ENCODE data around the gene NFIX.

Gene NFIX

DNA sequence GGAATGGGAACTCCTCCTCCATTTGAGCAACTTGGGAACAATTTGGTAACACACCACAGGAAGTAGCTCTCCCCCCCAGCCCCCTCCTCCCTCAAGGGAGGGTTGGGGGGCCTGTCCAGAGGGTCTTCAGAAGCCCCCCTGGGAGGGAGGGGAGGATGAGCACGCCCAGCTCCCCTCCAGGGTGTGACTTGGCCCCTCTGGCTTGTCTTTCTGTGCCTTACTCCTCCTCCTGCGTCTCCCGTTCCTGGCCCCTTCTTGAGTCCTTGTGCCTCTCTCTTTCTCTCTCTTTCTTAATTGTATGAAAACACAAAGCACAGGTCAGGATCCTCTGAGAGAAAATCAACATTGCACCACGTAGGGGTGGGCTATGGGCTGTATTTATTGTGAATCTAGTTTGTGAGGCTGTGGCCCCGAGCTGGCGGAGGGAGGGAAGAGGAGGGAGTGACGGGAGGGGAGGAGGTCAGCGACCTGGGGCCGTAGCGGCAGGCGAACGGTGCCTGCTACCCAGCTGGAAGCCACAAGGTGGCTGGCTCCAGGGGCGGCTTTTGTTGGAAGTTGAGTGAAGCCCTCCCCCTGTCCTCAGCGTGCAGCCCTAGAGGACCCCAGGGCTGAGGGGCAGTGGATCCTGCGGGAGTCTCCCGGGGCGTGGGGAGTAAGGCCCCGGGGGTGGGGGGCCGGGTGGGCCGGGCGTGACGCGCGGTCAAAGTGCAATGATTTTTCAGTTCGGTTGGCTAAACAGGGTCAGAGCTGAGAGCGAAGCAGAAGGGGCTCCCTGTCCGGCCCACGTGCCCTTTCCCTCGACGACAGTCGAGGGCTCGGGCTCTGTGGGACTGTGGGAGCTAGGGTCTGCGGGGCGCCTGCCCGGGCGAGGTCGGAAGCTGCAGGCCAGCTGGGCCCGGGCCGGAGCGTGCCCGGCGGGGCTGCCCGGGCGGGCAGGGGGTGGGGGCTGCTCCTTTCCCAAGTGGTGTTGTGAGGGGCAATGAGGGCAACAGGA lies 101.0 kb downstream of the NFIX start:
- peak; percentile 88 for DNase-seq

- no peak for DNase-seq
These were observed 101.8 kb downstream of the NFIX start for GRCh38 chr19:13097033-13097462.

DNA sequence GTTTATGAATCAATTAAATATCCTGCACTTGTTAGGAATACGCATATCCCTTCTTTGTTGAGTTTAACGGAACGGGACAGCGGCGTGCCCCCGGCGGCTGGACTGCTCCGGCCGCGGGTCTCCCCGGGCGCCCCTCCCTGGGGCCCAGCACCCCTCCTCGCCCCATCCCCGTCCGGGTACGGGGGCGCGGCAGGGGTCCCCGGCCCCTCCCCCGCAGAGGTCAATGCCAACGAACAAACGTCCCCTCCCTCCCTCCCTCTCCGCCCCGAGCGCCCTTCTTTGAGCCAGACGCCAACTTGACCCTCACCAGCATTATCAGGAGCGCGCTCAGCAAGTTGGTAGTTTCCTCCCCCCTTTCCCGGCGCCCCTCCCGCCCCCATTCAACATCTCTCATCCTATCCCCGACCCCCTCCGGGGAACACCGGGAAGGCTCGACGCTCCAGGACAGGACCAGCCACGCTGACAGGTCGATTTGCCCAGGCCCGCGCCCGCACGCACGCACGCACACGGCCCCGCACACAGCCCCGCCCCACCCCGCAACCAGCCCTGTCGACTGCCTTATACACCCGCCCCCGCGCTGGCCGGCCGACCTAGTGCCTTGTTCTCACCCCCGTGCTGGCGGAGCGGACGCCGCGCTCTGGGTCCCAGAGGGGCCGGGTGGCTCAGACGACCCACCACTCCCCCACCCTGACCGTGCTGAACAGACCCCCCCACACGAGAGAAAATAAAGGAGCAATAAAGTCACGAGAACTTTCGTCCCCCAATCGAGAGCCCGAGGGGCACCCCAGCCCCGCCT lies 102.4 kb downstream of the NFIX start:
- no peak for DNase-seq

DNA sequence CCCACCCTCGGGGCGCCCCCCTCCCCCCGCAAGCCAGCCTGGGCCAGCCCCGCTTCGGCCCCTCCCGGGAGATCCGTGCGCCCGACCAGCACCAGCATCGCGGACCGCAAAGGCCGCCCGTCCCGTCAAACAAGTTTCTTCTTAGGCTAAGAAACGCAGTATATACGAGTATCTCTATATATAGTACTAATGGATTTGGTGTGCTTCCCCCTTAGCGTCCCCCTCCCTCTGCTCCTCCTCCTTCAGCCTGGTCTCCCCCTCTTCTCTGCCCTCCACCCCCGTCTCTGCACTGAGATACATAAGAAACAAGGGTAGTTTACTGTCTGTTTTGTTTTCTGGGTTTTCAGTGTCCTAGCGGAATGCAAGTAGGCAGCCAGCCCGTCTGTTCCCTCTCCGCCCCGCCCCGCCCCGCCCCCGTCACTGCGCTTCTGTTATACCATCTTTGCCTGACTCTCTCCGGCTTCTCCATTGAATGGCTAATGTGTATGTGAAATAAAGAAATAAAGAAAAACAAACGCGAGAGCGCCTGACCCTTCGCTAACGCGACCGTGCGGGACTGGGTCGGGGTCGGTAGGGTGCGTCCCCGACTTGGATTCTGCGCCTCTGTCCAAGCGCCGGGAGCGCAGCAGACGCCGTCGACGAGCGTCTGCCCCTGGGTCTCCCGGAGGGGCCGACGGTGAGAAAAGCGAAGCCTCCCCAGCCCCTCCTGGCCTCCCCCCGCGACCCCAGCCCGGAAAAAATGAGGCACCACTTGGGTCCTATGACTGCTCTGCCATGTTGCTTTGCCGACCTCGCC lies 103.2 kb downstream of the NFIX start:
- DNase-seq, result no peak

GRCh38 chr19:13099073-13099999 lies 104.1 kb downstream of the NFIX start:
- peak; percentile 75 for DNase-seq

- DNase-seq, result no peak
These were observed 104.8 kb downstream of the NFIX start for GRCh38 chr19:13100031-13100588.

DNA sequence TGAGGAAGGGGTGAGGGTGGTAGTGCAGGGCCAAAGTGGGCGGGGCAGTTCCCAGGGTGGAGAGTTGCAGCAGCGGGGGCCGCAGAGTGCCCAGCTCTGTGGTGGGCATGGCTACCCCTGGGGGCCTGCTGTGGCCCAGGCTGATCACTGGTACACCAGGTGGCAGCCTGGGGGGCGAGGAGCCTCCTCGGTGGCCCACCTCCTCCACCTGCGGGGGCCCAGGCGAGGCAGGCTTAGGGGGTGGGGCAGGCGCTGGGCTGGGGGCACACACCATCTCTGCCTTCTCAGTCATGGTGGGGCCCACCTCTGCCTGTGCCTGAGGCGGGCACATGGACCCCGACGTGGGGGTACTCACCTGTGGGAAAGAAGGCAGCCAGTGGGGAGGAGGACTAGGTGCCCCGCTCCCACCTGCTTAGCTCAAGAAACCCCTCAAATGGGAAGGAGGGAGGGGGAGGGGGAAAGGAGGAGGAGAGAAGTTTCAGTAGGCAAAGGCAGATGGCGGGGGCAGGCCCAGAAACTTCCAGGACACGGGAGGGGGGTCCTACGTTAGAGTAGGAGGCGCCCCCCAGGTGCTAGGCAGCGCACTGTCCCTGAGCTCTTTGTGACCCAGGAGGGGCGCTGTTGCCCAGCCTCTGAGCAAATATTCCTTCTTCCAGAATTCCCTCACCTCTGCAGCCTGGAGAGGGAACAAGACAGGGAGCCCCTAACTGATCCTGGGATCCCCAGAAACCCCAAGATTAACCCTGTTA lies 105.7 kb downstream of the NFIX start:
- no peak for DNase-seq

DNA sequence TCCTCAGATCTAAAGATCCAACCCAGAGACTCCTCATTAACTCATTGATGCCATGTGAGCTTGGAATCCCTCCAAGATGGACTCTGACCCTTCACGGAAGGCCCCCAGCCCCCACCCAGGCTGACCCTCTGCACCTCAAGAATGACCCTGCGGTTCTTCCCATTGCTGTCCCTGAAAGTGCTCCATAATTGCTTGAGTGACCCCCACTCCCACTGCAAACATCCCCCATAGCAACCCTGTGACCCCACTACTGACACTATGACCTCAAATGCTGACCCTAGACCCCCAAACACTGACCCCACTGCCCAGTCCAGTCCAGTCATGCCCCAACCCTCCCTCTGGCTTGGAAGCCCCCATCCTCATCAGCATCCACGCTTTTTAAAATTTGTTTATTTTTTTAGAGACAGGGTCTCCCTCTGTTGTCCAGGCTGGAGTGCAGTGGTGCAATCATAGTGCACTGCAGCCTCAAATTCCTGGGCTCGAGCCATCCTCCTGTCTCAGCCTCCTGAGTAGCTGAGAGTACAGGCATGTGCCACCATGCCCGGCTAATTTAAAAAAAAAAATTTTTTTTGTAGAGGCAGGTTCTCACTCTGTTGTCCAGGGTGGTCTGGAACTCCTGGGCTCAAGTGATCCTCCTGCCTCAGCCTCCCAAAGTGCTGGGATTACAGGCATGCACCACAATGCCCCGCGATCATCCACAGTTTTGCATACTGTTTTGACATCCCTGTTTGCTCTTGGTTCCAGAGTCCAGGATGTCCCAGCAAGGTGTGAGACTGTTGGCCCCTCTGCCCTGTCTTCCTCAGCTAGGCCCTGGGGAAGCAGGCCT lies 106.5 kb downstream of the NFIX start:
- DNase-seq, result no peak

DNA sequence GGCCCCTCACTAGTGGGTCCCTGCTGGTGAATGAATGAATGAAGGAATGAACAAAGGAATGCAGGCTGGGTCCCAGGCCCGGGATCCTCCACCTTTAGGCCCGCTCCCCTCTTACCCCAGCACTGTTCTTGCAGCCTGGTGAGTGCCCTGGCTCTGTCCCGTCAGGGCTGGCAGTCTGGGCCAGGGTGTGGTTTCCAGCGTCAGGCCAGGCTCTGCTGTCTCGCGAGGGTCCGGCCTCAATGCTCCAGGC lies 107.1 kb downstream of the NFIX start:
- DNase-seq, result no peak

- peak; percentile 91 for DNase-seq
These were observed 107.6 kb downstream of the NFIX start, which contains the start of gene LYL1 for GRCh38 chr19:13102666-13103580. Gene LYL1 (minus strand): TSS chr19:13102858. CDS start chr19:13101171, 1,687 bp downstream.

DNA sequence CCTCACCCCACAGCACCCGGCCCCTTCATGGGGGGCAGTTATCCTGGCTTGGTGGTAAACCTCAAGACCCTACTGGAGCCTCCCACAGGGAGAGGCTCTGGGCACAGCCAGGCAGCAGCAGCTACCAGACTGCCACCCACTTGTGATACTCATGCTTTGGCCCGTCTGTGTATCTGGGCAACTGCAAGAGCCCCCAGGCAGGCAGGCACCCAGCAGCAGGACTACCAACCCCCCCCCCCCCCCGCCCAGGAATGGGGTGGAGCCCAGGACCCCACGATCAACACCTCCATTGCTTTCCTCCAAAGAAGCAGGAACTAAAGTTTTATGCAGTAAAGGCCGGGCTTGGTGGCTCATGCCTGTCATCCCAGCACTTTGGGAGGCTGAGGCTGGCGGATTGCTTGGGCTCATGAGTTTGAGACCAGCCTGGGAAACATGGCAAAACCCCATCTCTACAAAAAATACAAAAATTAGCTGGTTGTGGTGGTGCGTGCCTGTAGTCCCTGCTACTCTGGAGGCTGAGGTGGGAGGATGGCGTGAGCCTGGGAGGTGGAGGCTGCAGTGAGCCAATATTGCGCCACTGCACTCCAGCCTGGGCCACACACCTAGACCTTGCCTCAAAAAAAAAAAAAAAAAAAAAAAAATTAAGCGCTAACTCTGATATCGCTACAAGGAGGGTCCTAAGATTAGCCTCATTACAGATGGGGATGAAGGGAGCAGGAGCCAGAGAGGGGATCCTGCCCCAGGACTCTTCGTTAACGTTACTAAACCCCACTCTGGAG lies 108.5 kb downstream of the NFIX start:
- no peak for DNase-seq

DNA sequence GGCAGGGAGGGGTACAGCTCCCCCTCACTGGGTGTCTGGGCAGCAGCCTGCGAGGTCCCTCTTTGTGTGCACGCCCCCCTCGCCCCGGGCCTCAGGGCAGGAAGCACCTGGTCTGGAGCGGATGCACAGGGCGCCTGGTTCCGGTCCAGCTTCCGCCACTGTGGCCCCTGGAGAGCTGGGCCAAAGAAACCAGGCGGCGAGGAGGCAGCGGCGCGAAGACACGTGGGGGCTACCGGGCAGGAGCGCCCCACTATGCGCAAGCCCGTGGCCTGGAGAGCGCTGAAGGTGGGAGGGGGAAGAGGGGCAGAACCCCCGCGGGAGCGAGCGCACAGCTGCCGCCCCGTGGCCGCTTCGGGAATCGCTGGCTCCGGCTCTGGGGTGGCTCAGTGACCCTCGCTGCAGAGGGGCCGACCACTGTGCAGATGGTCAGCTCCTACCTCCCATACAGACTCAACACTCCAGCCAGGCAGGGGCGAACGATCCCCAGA lies 109.1 kb downstream of the NFIX start:
- no peak for DNase-seq

DNA sequence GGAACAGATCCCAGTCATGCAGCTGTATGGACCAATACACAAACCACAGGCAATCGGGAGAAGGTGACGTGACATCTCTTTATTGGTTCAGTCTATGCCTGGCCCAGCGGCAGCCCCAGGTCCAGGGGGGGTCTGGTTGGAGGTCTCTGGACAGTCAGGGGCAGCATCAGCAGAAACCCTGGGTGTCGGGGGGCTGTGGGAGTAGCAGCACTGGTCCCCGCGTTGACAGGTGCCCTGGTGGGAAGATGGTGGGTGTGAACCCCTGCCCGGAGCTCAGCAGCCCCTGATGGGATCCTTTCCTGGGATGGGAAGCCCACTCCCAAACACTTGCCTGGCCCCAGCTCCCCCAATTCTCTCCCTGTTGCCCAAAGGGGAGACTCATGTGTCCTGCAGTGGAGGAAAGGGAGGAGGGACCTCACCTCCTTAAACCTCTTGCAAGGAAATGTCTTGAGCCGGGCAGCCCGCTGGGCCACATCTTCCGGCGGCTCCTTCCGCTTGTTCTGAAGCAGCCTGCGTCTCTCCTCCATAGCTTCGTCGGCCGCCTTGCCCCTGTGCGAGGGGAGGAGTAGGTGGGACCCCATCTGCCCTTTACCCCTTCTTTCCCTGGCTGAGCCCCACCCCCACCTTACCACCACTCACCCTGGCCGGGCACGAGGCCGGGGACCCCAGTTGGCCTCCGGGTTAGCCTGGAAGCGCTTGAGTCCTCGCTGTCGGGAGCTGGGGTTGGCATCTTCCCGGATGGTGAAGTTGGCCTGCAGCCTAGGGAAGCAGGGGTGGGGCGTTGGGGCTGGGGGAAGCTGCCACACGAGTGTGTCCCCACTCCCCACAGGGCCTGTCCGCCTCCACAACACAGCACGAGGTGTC lies 109.8 kb downstream of the NFIX start:
- DNase-seq, result no peak

GRCh38 chr19:13109361-13110098 lies 114.3 kb downstream of the NFIX start:
- no peak for DNase-seq

DNA sequence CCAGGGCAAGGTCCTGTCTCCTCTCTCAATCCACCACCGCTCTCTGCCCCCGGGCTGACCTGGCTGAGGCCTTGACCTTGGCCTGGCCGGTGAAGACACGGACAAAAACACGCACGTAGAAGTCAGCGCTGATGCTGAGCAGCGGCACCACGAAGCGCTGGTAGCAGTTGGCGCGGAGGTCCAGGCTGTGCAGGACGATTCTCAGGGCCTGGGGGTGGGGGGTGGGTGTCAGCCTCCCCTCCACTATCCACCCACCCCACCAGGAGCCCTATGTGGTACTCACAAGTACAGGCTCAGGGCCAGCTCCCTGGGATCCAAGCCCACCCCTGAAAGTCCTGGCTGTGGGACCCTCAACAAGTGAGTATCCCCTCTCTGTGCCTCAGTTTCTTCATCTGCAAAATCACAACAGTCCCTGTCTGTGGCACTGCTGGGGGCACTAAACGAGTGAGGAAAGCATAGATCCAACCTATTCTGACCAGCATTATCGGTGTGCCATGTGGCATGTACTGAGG lies 114.9 kb downstream of the NFIX start:
- DNase-seq, result no peak

- DNase-seq, result no peak
These were observed 117.3 kb downstream of the NFIX start for GRCh38 chr19:13112555-13112954.
